ENCODE data around the gene SP140L. TPM values are rescaled to one million over a fixed set of nuclear protein-coding genes. Genes with fewer than 3 reads are reported as not detected.
"Not testable (repeated sequence)": the region's sequence is repeated elsewhere in the genome, so short reads cannot be mapped to it uniquely, and the experiment has no call there.

The SP140L gene
- total RNA-seq, 1 donor from 2014 or later = 7.9 TPM

DNA sequence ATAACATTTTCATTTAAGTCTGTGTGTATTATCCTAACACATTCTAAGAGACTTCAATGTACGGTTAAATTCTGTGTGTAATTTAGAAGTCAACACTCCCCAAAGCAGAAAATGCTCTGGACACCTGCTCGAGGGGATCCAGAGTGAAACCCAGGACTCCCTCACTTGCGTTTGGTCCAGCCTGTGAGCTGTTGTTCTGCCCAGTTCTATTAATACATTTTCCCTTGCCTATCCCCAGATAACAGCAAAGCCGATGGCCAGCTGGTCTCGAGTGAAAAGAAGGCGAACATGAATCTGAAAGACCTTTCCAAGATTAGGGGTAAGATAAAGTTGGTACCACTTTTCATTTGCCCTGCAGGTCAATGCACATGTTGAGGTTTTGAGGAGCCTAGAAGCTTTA lies 58.0 kb downstream of the SP140L start:
- TF ChIP-seq, protein P1, sequence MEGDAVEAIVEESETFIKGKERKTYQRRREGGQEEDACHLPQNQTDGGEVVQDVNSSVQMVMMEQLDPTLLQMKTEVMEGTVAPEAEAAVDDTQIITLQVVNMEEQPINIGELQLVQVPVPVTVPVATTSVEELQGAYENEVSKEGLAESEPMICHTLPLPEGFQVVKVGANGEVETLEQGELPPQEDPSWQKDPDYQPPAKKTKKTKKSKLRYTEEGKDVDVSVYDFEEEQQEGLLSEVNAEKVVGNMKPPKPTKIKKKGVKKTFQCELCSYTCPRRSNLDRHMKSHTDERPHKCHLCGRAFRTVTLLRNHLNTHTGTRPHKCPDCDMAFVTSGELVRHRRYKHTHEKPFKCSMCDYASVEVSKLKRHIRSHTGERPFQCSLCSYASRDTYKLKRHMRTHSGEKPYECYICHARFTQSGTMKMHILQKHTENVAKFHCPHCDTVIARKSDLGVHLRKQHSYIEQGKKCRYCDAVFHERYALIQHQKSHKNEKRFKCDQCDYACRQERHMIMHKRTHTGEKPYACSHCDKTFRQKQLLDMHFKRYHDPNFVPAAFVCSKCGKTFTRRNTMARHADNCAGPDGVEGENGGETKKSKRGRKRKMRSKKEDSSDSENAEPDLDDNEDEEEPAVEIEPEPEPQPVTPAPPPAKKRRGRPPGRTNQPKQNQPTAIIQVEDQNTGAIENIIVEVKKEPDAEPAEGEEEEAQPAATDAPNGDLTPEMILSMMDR (IDR thresholded peaks at IDR 0.05; ENCODE audit: insufficient read depth, low read length, poor library complexity, severe bottlenecking) = no peak
- Histone ChIP-seq H3K27me3 (ENCODE audit: control insufficient read depth, insufficient read depth, low read length) (no peaks in the 10 kb centered on the region), H3K4me3 (ENCODE audit: low read depth, low read length) (no peak overlapping the region), H3K36me3 (ENCODE audit: control insufficient read depth, insufficient read depth, low read length) (peaks cover 1% of the 10 kb centered on the region)
- DNase-seq (ENCODE audit: low read depth) = no peak

DNA sequence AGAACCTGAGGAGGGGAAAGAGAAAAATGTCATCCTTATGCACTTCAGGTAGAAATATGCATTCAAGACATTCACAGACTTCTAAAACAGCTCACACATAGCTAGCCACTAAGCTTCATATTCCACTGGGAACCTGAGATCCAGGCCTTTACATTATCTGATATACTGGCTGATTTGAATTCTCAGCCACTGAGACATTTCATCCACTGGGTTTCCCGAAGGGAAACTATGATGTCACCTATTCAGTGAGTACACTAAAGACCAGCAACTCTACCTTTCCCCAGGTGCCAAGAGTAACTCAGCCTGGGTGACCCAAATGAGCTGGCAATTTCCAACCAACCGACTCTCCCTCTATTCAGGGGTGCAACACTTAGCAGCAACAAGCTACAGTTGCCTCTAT lies 67.3 kb downstream of the SP140L start:
- DNase-seq (ENCODE audit: low read depth) = no peak
- Histone ChIP-seq H3K4me3 (ENCODE audit: low read depth, low read length) (no peak overlapping the region), H3K36me3 (ENCODE audit: control insufficient read depth, insufficient read depth, low read length) (no peaks in the 10 kb centered on the region), H3K27me3 (ENCODE audit: control insufficient read depth, insufficient read depth, low read length) (no peaks in the 10 kb centered on the region)
- TF ChIP-seq, protein P1 (IDR thresholded peaks at IDR 0.05; ENCODE audit: insufficient read depth, low read length, poor library complexity, severe bottlenecking) = no peak

DNA sequence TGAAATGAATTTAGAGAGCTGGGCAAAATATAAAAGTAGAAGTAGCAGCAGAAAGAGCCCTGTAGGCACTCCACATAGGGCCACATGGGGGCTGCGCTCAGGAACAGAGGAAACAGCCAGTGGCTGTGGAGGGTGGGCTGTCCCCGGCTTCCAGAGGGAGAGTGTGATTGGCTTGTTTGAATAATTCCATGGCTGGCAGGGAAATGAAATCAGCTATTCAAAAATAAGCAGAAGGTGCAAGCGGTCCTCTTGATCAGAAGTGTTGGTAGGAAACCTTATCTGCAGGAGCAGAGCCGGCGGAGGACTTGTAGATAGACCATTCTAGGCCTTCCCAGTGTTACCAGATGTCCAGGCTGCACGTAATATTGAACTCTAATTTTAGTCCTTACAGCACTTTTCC lies 71.7 kb downstream of the SP140L start:
- H3K4me3 ChIP-seq (ENCODE audit: low read depth, low read length); DNase-seq (ENCODE audit: low read depth); H3K27me3 ChIP-seq (ENCODE audit: control insufficient read depth, insufficient read depth, low read length); H3K36me3 ChIP-seq (ENCODE audit: control insufficient read depth, insufficient read depth, low read length): not testable (repeated sequence)

DNA sequence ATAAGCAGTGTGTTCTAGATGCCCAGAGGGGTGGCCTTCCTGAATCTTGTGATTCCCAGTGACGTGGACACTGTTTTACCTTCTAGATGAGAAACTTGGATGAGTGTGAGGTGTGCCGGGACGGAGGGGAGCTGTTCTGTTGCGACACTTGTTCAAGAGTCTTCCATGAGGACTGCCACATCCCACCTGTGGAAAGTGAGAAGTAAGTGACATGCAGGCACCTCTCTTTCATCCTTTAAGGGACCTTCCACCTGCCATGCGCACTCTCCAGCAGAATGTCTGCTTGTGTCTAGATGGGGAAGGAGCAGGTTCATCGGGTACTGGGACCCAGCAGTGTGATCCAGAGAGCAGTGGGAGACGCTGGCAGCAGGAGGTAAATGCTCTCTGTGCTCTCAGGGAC lies 73.0 kb downstream of the SP140L start:
- no peak for DNase-seq (ENCODE audit: low read depth)
- TF ChIP-seq, protein P1 (IDR thresholded peaks at IDR 0.05; ENCODE audit: insufficient read depth, low read length, poor library complexity, severe bottlenecking) = no peak
- H3K4me3 ChIP-seq (ENCODE audit: low read depth, low read length) = no peak overlapping the region
- no peaks in the 10 kb centered on the region for H3K36me3 ChIP-seq (ENCODE audit: control insufficient read depth, insufficient read depth, low read length)
- H3K27me3 ChIP-seq (ENCODE audit: control insufficient read depth, insufficient read depth, low read length) = no peaks in the 10 kb centered on the region

DNA sequence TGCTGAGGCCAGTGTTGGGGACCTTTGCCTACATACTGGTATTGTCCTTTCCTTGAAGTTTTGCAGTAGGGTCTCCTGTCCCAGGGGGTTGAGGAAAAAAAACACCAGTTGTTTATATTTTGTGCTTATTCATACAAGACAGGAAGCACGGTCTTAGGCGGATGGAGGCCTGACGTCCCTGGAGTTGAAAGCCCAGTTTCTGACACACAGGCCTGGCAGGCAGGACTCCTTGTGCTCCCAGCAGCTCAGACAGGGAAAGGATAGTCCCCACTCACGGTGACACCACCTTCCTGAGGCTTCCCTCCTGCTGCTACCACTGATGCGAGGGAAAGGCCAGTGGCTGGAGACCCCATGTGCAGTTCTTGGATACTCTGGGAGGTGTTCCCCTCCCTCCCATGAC lies 73.5 kb downstream of the SP140L start:
- TF ChIP-seq, protein P1 (IDR thresholded peaks at IDR 0.05; ENCODE audit: insufficient read depth, low read length, poor library complexity, severe bottlenecking) = no peak
- Histone ChIP-seq H3K4me3 (ENCODE audit: low read depth, low read length) (no peak overlapping the region), H3K36me3 (ENCODE audit: control insufficient read depth, insufficient read depth, low read length) (no peaks in the 10 kb centered on the region), H3K27me3 (ENCODE audit: control insufficient read depth, insufficient read depth, low read length) (no peaks in the 10 kb centered on the region)
- no peak for DNase-seq (ENCODE audit: low read depth)

DNA sequence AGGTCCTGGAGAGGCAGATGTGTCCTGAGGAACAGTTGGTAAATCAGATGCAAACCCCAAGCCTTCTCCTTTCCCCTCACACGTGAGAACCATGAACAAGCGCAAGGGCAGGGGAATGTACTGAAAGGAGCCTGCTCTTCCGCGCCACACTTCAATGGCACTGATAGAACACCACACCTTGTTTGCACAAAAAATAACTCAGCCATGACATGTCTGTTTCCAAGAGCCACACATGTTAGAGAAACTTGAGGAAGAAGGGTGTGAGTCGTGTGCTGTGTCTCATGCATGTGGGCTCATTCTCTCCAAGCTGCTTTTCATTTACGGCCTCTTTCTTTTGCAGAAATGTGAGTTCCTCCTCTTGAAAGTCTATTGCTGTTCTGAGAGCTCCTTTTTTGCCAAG lies 74.0 kb downstream of the SP140L start:
- not testable (repeated sequence) for DNase-seq (ENCODE audit: low read depth)

DNA sequence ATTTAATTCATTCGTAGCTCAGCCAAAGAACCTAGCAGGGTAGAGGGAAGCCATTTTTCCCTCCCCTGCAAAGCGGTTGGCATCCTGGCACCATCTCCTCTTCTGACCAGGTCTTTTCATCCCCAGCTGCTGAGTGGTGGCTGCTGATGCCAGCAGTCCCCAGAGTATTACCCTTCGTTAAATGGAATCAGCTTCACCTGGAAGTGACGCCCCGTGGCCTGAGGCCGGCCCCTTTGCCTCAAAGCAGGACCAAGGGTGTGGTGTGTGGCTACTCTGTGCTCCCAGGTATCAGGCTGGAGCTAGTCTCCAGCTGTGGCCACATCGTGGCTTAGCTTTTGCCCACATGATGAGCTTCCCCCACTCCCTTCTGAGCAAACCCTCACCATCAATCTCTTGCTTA lies 76.8 kb downstream of the SP140L start:
- Histone ChIP-seq H3K27me3 (ENCODE audit: control insufficient read depth, insufficient read depth, low read length) (no peaks in the 10 kb centered on the region), H3K36me3 (ENCODE audit: control insufficient read depth, insufficient read depth, low read length) (no peaks in the 10 kb centered on the region), H3K4me3 (ENCODE audit: low read depth, low read length) (no peak overlapping the region)
- TF ChIP-seq, protein P1 (IDR thresholded peaks at IDR 0.05; ENCODE audit: insufficient read depth, low read length, poor library complexity, severe bottlenecking) = no peak
- DNase-seq (ENCODE audit: low read depth) = no peak

More for the DNA sequence above, 74.0 kb downstream of the SP140L start:
- H3K27me3 ChIP-seq (ENCODE audit: control insufficient read depth, insufficient read depth, low read length); H3K36me3 ChIP-seq (ENCODE audit: control insufficient read depth, insufficient read depth, low read length); H3K4me3 ChIP-seq (ENCODE audit: low read depth, low read length): not testable (repeated sequence)

Data from kidney epithelial cell (primary cell).